Mesothelial cell of epicardium (in vitro differentiated cells): ENCODE measurements around the gene TSKU. TPM values are rescaled to one million over a fixed set of nuclear protein-coding genes. Genes with fewer than 3 reads are reported as not detected.

Experiments used
- DNase-seq, 2 experiments: peaks; one replicate each; pipeline ENCODE4 v3.0.0; 2021; ENCODE audit warnings: low spot score in 2 of 2; ENCODE audit not compliant: unreplicated experiment in 2 of 2
- H3K27ac Mint-ChIP-seq: 2 replicates; pipeline ENCODE4 v1.8.0; 2021; ENCODE audit warnings: mixed read lengths
- H3K27me3 Mint-ChIP-seq: 2 replicates; pipeline ENCODE4 v1.8.0; 2021; ENCODE audit warnings: low read depth, mixed read lengths
- H3K36me3 Mint-ChIP-seq: 2 replicates; pipeline ENCODE4 v1.8.0; 2021; ENCODE audit warnings: mixed read lengths
- H3K4me1 Mint-ChIP-seq: 2 replicates; pipeline ENCODE4 v1.8.0; 2021; ENCODE audit warnings: mixed read lengths
- H3K4me3 Mint-ChIP-seq: 2 replicates; pipeline ENCODE4 v1.8.0; 2021; ENCODE audit warnings: mild to moderate bottlenecking, moderate library complexity, mixed read lengths
- H3K9me3 Mint-ChIP-seq: 2 replicates; pipeline ENCODE4 v1.8.0; 2021; ENCODE audit warnings: mixed read lengths
- total RNA-seq: library from RNA; stranded (reverse); gene quantifications from 3 replicates; pipeline ENCODE4 v1.2.1, GENCODE V29; 2021
- TF ChIP-seq, protein P1 (sequence below): fragments of 200-600 bp; sonication (generic); IDR thresholded peaks from one replicate; pipeline ENCODE4 v1.5.0; 2021; ENCODE audit warnings: antibody characterized with exemption; ENCODE audit not compliant: unreplicated experiment

TSKU gene
- total RNA-seq, 1 donor from 2014 or later: 42.8 TPM

DNA sequence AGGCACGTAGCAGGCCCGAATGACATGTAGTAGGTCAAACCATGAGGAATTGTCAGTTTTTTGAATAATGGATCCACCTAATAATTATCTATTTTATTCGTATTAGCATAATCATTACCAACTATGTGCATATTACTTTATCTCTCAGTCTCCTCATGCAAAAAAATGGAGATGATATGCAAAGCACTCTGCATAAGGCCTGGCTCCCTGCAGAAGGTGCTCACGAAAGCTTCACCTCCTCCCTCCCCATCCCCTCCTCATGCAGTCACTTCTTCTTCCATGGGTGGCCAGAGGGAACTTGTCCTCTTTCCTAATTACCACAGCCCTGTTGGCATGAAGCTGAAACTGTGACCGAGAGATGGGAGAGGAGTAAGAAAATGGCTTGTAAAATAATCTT lies 20.8 kb upstream of the TSKU start:
- no peak overlapping the region for H3K27ac Mint-ChIP-seq
- H3K36me3 Mint-ChIP-seq: no peaks in the 10 kb centered on the region
- no peaks in the 10 kb centered on the region for H3K9me3 Mint-ChIP-seq
- TF ChIP-seq, protein P1, sequence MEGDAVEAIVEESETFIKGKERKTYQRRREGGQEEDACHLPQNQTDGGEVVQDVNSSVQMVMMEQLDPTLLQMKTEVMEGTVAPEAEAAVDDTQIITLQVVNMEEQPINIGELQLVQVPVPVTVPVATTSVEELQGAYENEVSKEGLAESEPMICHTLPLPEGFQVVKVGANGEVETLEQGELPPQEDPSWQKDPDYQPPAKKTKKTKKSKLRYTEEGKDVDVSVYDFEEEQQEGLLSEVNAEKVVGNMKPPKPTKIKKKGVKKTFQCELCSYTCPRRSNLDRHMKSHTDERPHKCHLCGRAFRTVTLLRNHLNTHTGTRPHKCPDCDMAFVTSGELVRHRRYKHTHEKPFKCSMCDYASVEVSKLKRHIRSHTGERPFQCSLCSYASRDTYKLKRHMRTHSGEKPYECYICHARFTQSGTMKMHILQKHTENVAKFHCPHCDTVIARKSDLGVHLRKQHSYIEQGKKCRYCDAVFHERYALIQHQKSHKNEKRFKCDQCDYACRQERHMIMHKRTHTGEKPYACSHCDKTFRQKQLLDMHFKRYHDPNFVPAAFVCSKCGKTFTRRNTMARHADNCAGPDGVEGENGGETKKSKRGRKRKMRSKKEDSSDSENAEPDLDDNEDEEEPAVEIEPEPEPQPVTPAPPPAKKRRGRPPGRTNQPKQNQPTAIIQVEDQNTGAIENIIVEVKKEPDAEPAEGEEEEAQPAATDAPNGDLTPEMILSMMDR: no peak
- H3K4me1 Mint-ChIP-seq: peaks cover 28% of the 10 kb centered on the region
- H3K27me3 Mint-ChIP-seq: no peaks in the 10 kb centered on the region
- DNase-seq: no peak
- no peak overlapping the region for H3K4me3 Mint-ChIP-seq

DNA sequence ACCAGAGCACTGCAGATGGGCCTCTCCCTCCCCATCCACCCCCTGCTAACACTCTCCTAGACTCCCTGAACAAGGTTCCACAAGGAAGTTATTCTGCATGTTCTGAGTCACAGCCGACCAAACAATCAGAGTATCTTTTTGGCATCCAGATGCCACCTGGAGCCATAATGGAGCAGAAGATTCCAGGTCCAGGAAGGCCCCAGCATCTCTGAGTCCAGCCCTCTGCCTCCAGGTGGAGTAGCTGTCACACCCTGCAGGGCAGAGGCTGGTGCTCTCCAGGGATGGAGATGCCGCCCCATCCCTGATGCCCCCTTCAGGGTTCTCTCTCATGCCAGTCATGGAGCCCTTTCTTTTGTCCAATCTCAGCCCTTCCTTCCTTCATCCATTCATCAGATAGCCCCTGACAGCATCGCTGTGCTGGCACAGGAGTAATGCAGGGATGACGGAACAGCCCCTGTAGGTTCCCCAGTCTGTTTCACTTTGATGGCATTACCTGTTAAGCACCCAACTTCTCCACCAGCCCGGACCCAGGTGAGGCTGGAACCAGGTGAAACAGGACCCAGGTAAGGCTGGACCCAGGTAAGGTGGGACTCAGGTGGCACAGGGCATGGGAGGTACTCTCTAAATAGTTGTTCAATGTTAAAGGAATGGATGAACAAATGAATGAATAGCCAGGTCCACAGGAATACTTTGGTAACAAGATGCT lies 20.1 kb upstream of the TSKU start:
- Mint-ChIP-seq H3K4me1 (peaks cover 33% of the 10 kb centered on the region), H3K27me3 (no peaks in the 10 kb centered on the region), H3K36me3 (no peaks in the 10 kb centered on the region), H3K27ac (peak overlapping the region; percentile 33), H3K9me3 (no peaks in the 10 kb centered on the region), H3K4me3 (no peak overlapping the region)
- no peak for DNase-seq
- TF ChIP-seq, protein P1: no peak

DNA sequence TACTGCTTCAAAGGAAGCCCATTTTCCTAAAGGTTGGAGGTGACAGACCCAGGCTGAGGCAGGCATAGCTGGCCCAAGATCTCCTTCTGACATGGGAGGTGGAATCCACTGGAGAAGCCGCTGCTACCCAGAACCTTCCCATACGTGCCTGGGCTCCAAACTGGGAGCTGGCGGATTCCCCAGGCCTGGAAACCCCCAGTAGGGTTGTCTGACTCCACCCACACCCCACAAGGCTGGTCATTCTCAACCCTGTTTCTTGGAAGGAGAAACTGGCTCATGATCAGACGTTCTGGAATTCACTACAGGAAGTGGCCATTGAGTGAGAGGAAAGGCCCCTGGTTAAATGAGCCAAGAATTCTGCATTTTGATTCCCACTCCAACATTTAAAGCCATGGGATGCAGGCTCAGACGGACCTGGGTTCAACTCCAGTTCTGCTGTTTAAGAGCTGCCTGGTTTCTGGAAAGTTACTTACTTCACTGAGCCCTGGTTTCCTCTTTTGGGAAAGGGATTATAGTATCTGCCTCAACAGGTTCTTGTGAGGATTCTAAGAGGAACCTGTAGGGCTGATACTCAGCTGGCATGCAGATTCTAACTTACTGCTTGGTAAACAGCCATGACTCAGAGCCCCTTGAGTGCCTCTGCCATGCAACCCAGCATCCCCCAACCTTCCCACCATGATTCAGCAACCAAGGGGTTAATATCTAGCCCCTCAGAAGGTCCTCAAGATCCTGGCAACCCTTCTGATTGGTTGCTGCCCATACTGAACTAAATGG lies 19.4 kb upstream of the TSKU start:
- H3K4me1 Mint-ChIP-seq: peaks cover 40% of the 10 kb centered on the region

DNA sequence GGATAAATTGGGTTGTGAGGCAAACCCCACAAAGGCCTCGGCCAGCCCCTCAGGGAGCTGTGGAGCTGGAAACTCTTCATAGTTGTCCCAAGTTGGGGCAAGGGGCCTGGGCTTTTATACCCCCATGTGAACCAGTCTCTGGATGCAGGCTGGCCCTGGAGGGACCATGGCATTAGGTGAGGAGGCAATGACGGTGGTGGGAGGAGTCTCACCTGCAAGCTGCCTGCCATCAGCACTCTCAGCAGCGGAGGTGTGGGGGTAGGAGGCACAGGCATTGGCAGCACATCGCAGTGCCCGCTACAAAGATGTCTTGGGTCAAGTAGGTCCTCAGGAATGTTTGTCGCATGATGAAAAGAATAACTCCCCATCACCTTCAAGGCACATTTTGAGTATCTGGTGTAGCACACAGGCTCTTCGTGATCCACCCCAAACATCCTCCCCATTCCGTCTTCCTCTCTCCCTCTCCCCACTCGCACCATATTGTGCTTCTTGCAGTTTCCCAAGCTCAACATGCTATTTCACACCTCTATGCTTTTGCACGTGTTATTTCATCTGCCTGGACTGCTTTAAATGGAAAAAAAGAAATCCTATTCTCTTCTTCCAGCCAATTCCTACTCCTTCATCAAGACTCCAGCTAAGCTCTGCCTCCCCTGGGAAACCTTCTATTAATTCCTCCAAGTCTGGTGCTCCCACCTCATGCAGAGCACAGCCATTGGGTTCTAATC lies 18.1 kb upstream of the TSKU start:
- Mint-ChIP-seq H3K36me3 (no peaks in the 10 kb centered on the region), H3K4me3 (no peak overlapping the region), H3K27ac (no peak overlapping the region), H3K4me1 (peaks cover 45% of the 10 kb centered on the region), H3K9me3 (no peaks in the 10 kb centered on the region), H3K27me3 (no peaks in the 10 kb centered on the region)
- TF ChIP-seq, protein P1: no peak
- no peak for DNase-seq

More for the DNA sequence above, 19.4 kb upstream of the TSKU start:
- Mint-ChIP-seq H3K9me3 (no peaks in the 10 kb centered on the region), H3K36me3 (no peaks in the 10 kb centered on the region), H3K27me3 (no peaks in the 10 kb centered on the region), H3K4me3 (no peak overlapping the region), H3K27ac (peak overlapping the region; percentile 33)
- no peak for DNase-seq
- TF ChIP-seq, protein P1: no peak

DNA sequence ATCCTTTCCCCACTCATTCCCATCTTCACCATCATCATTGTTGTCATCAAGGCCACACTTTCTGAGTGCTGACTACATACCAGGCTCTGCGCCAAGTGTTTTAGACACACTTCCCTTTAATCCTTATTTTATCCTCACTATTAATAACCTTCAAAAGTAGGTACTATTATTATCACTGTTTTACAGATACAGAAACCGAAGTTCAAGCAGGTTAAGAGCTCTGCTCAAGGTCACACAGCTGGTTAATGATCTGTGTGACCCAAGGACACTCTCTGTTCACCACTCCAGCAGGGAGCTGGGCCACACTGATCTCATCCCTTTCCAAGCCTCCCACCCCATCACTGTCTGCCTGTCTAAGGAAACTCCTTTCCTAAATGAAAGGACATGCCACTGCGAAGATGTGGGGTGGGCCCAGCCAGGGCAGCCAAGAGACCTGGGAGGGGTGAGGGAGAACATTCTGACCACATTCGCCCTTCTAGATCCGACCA lies 17.2 kb upstream of the TSKU start:
- Mint-ChIP-seq H3K9me3 (no peaks in the 10 kb centered on the region), H3K27me3 (no peaks in the 10 kb centered on the region), H3K4me3 (no peak overlapping the region), H3K27ac (no peak overlapping the region), H3K36me3 (no peaks in the 10 kb centered on the region), H3K4me1 (peaks cover 50% of the 10 kb centered on the region)
- DNase-seq: no peak
- TF ChIP-seq, protein P1: no peak
